HG03575 (cell line): ENCODE measurements around the gene SNRNP200.

ENCODE experiments used
- ATAC-seq: cut with Tn5 transposase; IDR thresholded peaks from one replicate; pipeline ENCODE4 v1.9.1; 2021; ENCODE audit not compliant: unreplicated experiment, insufficient number of reproducible peaks, low FRiP score; ENCODE audit errors: extremely low read depth

The SNRNP200 gene

DNA sequence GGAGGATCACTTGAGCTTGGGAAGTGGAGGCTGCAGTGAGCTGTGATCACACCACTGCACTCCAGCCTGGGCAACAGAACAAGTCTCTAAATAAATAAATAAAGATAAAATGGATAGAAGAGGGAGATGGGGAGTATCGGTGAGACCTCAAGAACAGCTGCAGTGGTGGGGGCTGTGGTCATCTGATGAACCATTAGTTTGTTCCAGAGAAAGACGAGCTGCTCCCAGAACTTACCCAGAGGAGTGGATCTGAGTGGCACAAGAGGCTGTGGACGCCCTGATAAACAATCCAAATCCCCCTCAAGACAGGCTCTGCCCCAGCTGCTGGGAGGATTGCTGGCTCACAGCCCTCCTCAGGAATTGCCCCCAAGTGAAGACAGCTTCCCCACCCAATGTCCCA lies 66.3 kb downstream of the SNRNP200 start:
- ATAC-seq: no peak

- no peak for ATAC-seq
Observed at GRCh38 chr2:96238266-96238665, 67.1 kb downstream of the SNRNP200 start.

DNA sequence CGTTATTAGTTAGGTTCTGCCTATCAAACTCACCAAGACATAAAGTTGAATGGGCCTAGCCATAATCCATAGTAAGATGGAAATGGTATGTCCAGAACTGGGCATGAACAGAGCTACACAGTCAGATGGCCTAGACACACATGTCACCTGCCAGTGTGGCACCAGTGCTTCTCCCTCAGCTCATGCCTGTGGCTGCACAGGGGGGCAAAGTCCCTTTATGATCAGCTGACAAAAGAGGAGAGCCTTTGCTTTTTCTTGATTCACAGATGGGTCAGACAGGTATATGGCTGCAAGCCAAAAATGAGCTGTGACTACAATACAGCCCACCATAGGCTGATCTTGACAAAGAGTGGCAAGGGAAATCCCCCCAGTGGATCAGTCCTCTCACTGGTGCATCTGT lies 68.5 kb downstream of the SNRNP200 start:
- no peak for ATAC-seq

GRCh38 chr2:96233880-96234316 lies 71.4 kb downstream of the SNRNP200 start:
- ATAC-seq: peak; percentile 71

GRCh38 chr2:96233436-96233835 lies 71.9 kb downstream of the SNRNP200 start:
- ATAC-seq: no peak

GRCh38 chr2:96231316-96231715 lies 74.0 kb downstream of the SNRNP200 start:
- no peak for ATAC-seq

- ATAC-seq: peak; percentile 51
Observed at GRCh38 chr2:96225016-96225533, 80.3 kb downstream of the SNRNP200 start.
